Ovary (tissue), 3 donors: ENCODE measurements around the gene ADAMTS2.

Experiments
- EP300 ChIP-seq: sonication (generic); formaldehyde crosslinking; IDR thresholded peaks from one replicate; pipeline ENCODE4 v1.6.1; 2017; ENCODE audit warnings: antibody characterized with exemption
- TF ChIP-seq, protein P1 (sequence below), 3 donors: fragments of 450-650 bp in 2 of 3; fragments of 200-600 bp in 1 of 3; IDR thresholded peaks; one replicate each; pipeline versions ENCODE4 v1.5.1 to v1.8.0; 2016 to 2022; ENCODE audit warnings: antibody characterized with exemption in 3 of 3, mild to moderate bottlenecking in 1 of 3
- donor health status: DM: no; HTN: no; CAD: no.

DNA sequence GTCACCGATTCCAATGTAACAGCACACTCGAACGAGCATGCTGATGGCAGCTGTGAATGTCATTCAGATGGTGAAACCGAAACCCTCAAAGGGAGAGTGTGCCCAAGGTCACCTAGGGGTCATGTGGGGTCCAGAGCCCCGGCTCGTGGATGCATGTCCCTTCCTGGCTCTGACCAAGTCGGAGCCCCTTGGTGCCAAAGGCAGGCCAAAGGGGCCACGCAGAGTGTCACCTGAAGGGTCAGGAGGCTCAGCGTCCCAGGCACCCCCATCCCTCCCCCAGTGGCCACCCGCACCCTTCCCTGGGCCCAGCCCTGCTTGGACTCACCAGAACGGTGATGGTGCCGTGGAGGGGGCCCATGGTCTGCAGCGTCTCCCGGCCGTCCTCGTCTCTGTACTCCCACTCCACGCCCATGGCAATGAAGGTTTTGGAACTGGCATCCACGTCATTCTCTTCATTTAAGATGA is 215.6 kb downstream of the ADAMTS2 start:
- TF ChIP-seq, protein P1, sequence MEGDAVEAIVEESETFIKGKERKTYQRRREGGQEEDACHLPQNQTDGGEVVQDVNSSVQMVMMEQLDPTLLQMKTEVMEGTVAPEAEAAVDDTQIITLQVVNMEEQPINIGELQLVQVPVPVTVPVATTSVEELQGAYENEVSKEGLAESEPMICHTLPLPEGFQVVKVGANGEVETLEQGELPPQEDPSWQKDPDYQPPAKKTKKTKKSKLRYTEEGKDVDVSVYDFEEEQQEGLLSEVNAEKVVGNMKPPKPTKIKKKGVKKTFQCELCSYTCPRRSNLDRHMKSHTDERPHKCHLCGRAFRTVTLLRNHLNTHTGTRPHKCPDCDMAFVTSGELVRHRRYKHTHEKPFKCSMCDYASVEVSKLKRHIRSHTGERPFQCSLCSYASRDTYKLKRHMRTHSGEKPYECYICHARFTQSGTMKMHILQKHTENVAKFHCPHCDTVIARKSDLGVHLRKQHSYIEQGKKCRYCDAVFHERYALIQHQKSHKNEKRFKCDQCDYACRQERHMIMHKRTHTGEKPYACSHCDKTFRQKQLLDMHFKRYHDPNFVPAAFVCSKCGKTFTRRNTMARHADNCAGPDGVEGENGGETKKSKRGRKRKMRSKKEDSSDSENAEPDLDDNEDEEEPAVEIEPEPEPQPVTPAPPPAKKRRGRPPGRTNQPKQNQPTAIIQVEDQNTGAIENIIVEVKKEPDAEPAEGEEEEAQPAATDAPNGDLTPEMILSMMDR (IDR thresholded peaks at IDR 0.05) = no peak
- TF ChIP-seq EP300 = no peak
